AG09309 (cell line): Measurements from ENCODE around the gene PLA2G7.

ENCODE experiments used
- DNase-seq: peaks from one replicate; pipeline ENCODE4 v3.0.0-alpha.2; 2010; ENCODE audit warnings: low read depth
- H3K4me3 ChIP-seq: 2 replicates; pipeline ENCODE4 v1.5.1; 2011; ENCODE audit warnings: mild to moderate bottlenecking, low read depth, low read length, moderate library complexity; ENCODE audit not compliant: control insufficient read depth
- CTCF ChIP-seq: IDR thresholded peaks from 2 replicates; pipeline ENCODE4 v1.5.1; 2011; ENCODE audit warnings: mild to moderate bottlenecking, low read depth, low read length, inconsistent platforms; ENCODE audit not compliant: insufficient read depth, control insufficient read depth; ENCODE audit errors: missing control alignments

PLA2G7 gene

GRCh38 chr6:46715141-46715540 lies 20.0 kb downstream of the PLA2G7 start:
- no peak overlapping the region for H3K4me3 ChIP-seq
- DNase-seq, result no peak
- no peak for TF ChIP-seq CTCF

GRCh38 chr6:46711491-46711890 lies 23.7 kb downstream of the PLA2G7 start:
- DNase-seq, result no peak
- no peak for TF ChIP-seq CTCF
- no peak overlapping the region for H3K4me3 ChIP-seq

- no peak for TF ChIP-seq CTCF
Measured at GRCh38 chr6:46706464-46706863, 28.7 kb downstream of the PLA2G7 start.

GRCh38 chr6:46704562-46704961 lies 30.6 kb downstream of the PLA2G7 start:
- DNase-seq, result no peak
- no peak overlapping the region for H3K4me3 ChIP-seq
- TF ChIP-seq CTCF, result peak; percentile 3

More at GRCh38 chr6:46706464-46706863, 28.7 kb downstream of the PLA2G7 start:
- DNase-seq, result no peak
- no peak overlapping the region for H3K4me3 ChIP-seq

GRCh38 chr6:46699970-46700369 lies 35.2 kb downstream of the PLA2G7 start:
- no peak for TF ChIP-seq CTCF
- no peak overlapping the region for H3K4me3 ChIP-seq
- no peak for DNase-seq

- no peak for DNase-seq
- no peak overlapping the region for H3K4me3 ChIP-seq
- TF ChIP-seq CTCF, result no peak
Measured at GRCh38 chr6:46690911-46691451, 44.2 kb downstream of the PLA2G7 start.
